Kasumi-1 (cell line): Measurements from ENCODE around the gene EHMT1.

Experiments
- DNase-seq, 2 experiments: peaks; one replicate each; lab custom pipeline; 2025; lab: John Stamatoyannopoulos, UW

The EHMT1 gene

GRCh38 chr9:137829260-137829996, 210.6 kb downstream of the EHMT1 start:
- no peak for DNase-seq

GRCh38 chr9:137832191-137832700, 213.4 kb downstream of the EHMT1 start:
- no peak for DNase-seq

GRCh38 chr9:137832830-137833590, 214.2 kb downstream of the EHMT1 start:
- DNase-seq = no peak

GRCh38 chr9:137833721-137834613, 215.2 kb downstream of the EHMT1 start:
- DNase-seq = no peak

- DNase-seq = no peak
Measured at GRCh38 chr9:137834846-137835546, 216.2 kb downstream of the EHMT1 start.

GRCh38 chr9:137836151-137836830, 217.5 kb downstream of the EHMT1 start:
- DNase-seq = no peak

GRCh38 chr9:137836831-137837241, 218.0 kb downstream of the EHMT1 start:
- DNase-seq = no peak

- DNase-seq = no peak
Measured at GRCh38 chr9:137837345-137838278, 218.8 kb downstream of the EHMT1 start.

GRCh38 chr9:137838576-137838975, 219.8 kb downstream of the EHMT1 start:
- no peak for DNase-seq

- no peak for DNase-seq
Measured at GRCh38 chr9:137843355-137843754, 224.6 kb downstream of the EHMT1 start.

- DNase-seq = no peak
Measured at GRCh38 chr9:137851516-137852267, 232.9 kb downstream of the EHMT1 start.

GRCh38 chr9:137853392-137853995, 234.7 kb downstream of the EHMT1 start:
- DNase-seq = no peak

- no peak for DNase-seq
Measured at GRCh38 chr9:137860361-137860760, 241.6 kb downstream of the EHMT1 start.

- no peak for DNase-seq
Measured at GRCh38 chr9:137865581-137866145, 246.9 kb downstream of the EHMT1 start.

GRCh38 chr9:137866226-137867141, 247.7 kb downstream of the EHMT1 start:
- DNase-seq = no peak

GRCh38 chr9:137870432-137870831, 251.6 kb downstream of the EHMT1 start:
- no peak for DNase-seq

- no peak for DNase-seq
Measured at GRCh38 chr9:137872296-137872695, 253.5 kb downstream of the EHMT1 start.
